DMS 273 treated with DMSO at 0.1 percent for 48 hours (cell line): ENCODE results near the gene ZMYND8.
"Not testable (repeated sequence)": the region's sequence is repeated elsewhere in the genome, so short reads cannot be mapped to it uniquely, and the experiment has no call there.

ENCODE experiments used
- DNase-seq: peaks from one replicate; lab custom pipeline; 2025; lab: John Stamatoyannopoulos, UW

The ZMYND8 gene

GRCh38 chr20:47265214-47265613 is 91.3 kb downstream of the ZMYND8 start:
- no peak for DNase-seq

GRCh38 chr20:47264137-47264769 is 92.2 kb downstream of the ZMYND8 start:
- not testable (repeated sequence) for DNase-seq

DNA sequence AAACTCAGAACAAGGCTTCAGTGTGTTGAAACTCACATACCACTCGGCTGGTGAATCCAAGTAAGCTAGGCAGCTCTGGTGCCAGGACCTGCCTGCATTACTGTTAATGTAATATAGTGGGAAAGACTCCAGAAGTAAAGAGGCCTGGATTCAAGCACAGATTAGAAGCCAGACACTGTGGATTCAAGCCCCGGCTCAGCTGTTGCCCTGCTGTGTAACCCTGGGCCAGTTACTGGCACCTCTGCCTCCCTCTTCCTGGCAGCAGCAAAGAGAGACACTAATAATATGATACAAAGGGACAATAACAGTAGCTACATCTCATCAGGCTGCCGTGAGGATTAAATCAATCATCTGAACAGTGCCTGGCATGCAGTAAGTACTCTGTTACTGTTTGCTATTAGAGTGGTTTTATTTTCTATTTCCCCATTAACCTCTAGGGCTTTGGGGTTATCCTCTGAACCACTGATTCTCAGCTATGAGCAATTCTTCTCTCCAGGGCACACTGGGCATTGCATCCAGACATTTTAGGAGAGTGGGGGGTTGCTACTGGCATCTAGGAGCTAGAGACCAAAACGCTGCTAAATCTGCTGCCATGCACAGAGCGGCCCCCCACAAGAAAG is 92.9 kb downstream of the ZMYND8 start:
- DNase-seq = no peak

- DNase-seq = no peak
Observed at GRCh38 chr20:47263080-47263464, 93.4 kb downstream of the ZMYND8 start.

- DNase-seq = no peak
Observed at GRCh38 chr20:47262365-47263013, 94.0 kb downstream of the ZMYND8 start.

GRCh38 chr20:47262008-47262364 is 94.5 kb downstream of the ZMYND8 start:
- no peak for DNase-seq

DNA sequence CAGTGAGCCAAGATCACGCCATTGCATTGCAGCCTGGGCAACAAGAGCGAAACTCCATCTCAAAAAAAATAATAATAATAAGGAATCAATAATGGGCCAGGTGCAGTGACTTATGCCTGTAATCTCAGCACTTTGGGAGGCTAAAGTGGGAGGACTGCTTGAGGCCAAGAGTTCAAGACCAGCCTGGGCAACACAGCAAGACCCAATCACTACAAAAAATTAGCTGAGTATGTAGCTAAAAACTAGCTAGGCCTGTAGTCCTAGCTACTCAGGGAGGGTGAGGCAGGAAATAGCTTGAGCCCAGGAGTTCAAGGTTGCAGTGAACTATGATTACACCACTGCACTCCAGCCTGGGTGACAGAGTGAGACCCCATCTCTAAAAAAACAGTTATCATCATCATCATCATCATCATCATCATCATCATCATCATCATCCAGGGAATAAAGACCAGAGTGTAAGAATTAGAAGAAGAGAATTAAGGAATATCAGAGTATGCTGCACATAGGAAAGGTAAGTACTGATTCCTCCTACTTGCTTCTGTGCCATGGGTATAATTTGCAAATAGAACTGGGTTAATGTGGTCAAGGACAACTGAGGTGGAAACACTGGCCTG is 95.2 kb downstream of the ZMYND8 start:
- DNase-seq = not testable (repeated sequence)

DNA sequence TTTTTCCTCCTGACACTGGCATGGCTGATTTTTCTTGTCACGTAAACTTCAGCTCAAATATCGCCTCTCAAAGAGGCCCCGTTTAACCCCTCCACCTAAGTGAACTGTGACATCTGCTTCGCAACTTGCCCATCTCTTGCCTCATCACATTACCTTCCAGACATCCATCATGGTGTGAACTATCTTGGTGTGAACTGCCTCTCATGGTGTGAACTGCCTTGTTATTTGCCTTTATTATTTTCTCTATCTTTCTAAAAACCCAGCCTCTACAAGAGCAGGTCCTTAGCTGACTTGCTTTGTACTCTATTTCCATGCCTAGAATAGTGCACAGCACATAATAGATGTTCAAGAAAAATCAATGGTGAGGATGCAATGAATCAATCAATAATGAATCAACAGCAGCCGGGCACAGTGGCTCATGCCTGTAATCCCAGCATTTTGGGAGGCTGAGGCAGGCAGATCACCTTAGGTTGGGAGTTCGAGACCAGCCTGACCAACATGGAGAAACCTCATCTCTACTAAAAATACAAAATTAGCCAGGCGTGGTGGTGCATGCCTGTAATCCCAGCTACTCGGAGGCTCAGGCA is 95.9 kb downstream of the ZMYND8 start:
- not testable (repeated sequence) for DNase-seq

GRCh38 chr20:47258745-47259695 is 97.5 kb downstream of the ZMYND8 start:
- DNase-seq = no peak

DNA sequence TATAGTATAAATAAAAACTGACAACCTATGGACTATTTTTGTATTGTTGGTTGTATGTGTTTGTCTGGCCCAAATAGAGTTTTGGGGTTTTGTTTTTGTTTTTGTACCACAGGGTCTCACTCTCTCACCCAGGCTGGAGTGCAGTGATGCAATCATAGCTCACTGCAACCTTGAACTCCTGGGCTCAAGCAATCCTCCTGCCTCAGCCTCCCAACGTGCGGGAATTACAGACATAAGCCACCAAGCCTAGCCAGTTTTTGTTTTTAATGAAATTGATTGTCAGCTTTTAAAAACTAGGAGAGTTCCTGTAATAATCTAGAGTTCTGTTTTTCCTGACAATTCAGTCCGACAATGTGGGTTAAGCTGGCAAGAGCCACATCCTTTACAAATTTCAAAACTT is 98.7 kb downstream of the ZMYND8 start:
- DNase-seq = no peak

DNA sequence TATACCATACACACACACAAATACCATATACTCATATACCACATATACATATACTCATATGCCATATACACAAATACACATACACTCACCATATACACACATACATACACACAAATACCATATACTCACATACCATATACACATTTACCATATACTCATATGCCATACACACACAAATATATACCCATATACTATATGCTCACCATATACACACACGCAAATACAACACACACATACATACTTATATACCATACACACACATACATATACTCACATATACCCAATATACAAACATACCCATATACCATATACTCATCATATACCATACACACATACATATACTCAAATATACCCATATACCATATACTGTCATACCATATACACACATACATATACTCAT is 99.2 kb downstream of the ZMYND8 start:
- DNase-seq = no peak

DNA sequence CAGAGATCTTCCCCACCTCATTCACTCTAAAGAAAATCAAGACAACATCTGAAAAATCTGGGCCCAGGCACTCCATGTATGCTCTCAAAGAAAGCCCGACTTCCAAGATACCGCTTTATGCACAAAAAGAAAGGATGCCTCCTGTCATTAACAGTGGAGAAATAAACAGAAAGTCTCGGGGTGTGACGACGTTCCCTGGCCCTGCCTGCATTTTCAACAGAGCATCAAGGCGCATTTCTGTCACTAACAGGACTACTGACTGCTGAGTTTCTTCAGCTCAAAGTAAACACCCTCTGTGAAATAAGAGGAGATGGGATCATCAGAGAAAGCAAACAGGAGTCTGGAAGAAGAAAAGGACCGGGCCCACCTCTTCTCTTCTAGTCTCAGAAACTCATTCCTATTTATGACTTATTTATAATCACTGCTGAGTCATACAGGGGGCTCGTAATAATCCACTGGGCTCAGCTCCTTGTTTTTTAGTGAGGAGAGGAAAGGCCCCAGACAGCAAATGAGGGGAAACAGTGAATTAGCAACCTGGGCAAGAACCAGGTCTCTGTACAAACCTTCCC is 99.7 kb downstream of the ZMYND8 start:
- DNase-seq = no peak

GRCh38 chr20:47253872-47254271 is 102.6 kb downstream of the ZMYND8 start:
- no peak for DNase-seq

DNA sequence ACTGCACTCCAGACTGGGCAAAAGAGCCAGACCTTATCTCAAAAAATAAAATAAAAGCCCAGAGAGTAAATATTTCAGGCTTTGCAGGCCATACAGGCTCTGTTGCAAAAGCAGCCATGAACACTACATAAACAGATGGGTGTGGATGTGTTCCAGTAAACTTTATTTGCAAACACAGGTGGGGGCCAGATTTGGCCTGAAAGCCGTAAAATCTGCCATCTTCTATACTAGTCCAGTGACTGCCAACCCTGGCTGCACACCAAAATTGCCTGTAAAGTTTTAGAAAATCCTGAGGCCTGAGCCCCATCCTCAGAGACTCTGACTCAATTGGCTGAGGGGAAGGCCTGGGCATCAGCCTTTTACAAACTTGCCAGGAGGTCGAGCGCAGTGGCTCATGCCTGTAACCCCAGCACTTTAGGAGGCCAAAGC is 103.6 kb downstream of the ZMYND8 start:
- DNase-seq = no peak

GRCh38 chr20:47251154-47252020 is 105.1 kb downstream of the ZMYND8 start:
- DNase-seq = no peak

GRCh38 chr20:47250360-47250759 is 106.1 kb downstream of the ZMYND8 start:
- no peak for DNase-seq

GRCh38 chr20:47249913-47250312 is 106.6 kb downstream of the ZMYND8 start:
- no peak for DNase-seq

DNA sequence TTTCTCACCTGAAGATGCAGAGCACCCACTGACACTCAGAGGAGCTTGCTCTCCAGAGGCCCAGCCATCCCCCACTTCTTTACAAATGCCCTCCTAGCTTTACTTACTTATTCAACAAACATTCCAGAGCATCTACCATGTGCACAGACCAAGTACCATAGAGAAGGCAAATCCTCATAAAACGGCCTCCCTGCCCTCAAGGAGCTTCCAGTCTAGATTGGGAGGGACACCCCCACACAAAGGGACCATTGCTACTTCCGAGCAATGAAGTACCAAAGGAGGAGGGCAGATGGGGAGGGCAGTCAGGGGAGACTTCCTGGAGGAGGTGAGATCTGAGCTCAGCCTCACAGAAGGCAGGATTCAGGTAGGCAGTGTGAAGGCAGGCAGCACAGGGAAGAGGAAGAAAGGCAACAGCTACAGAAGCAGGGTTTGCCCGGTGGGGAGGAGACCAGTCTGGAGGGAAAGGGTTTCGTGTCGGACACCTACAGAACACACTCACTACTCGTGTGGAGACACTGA is 108.0 kb downstream of the ZMYND8 start:
- DNase-seq = no peak

DNA sequence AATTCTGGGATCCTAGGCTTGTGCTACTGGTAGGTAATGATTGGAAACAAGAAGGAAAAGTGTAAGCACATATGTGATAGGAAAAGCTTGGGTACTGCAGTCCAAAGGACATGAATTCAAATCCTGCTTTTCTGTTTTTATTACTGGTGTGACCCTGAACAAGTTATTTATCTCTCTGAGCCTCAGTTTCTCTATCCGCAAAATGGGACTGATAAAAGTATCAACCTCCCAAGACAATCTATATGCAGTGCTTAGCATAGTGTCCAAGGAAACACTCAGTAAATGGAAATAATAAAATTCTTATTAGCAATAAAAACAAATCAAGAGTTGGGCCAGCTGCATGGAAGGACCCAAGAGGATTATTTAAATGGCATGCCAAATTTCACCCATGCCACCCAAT is 108.5 kb downstream of the ZMYND8 start:
- no peak for DNase-seq
